Measurements from ENCODE around the gene ONECUT3.
A peak's percentile ranks its signal among the peaks of the same experiment; 100 is the strongest.

ONECUT3 gene

GRCh38 chr19:1770866-1771576, 17.7 kb downstream of the ONECUT3 start:
- no peak overlapping the region for H3K4me3 ChIP-seq (ENCODE audit: low read depth, low read length)
- no peak for TF ChIP-seq CTCF (IDR thresholded peaks at IDR 0.05; ENCODE audit: borderline replicate concordance, insufficient read depth, low read depth, low read length)

GRCh38 chr19:1773184-1773583, 19.9 kb downstream of the ONECUT3 start:
- no peak overlapping the region for H3K4me3 ChIP-seq (ENCODE audit: low read depth, low read length)
- no peak for TF ChIP-seq CTCF (IDR thresholded peaks at IDR 0.05; ENCODE audit: borderline replicate concordance, insufficient read depth, low read depth, low read length)

GRCh38 chr19:1774989-1775772, 21.9 kb downstream of the ONECUT3 start:
- TF ChIP-seq CTCF (IDR thresholded peaks at IDR 0.05; ENCODE audit: borderline replicate concordance, insufficient read depth, low read depth, low read length) = peak; percentile 41; the same call in 1 of the 2 replicates

GRCh38 chr19:1775951-1776605, 22.8 kb downstream of the ONECUT3 start:
- no peak for TF ChIP-seq CTCF (IDR thresholded peaks at IDR 0.05; ENCODE audit: borderline replicate concordance, insufficient read depth, low read depth, low read length)
- no peak overlapping the region for H3K4me3 ChIP-seq (ENCODE audit: low read depth, low read length)

More at GRCh38 chr19:1774989-1775772, 21.9 kb downstream of the ONECUT3 start:
- H3K4me3 ChIP-seq (ENCODE audit: low read depth, low read length) = no peak overlapping the region

GRCh38 chr19:1776606-1777147, 23.4 kb downstream of the ONECUT3 start:
- no peak overlapping the region for H3K4me3 ChIP-seq (ENCODE audit: low read depth, low read length)
- no peak for TF ChIP-seq CTCF (IDR thresholded peaks at IDR 0.05; ENCODE audit: borderline replicate concordance, insufficient read depth, low read depth, low read length)

GRCh38 chr19:1777149-1777548, 23.8 kb downstream of the ONECUT3 start:
- no peak overlapping the region for H3K4me3 ChIP-seq (ENCODE audit: low read depth, low read length)
- TF ChIP-seq CTCF (IDR thresholded peaks at IDR 0.05; ENCODE audit: borderline replicate concordance, insufficient read depth, low read depth, low read length) = no peak
